ENCODE results near the gene AIMP2. TPM values are rescaled to one million over a fixed set of nuclear protein-coding genes. Genes with fewer than 3 reads are reported as not detected.
"Not testable (repeated sequence)": the region's sequence is repeated elsewhere in the genome, so short reads cannot be mapped to it uniquely, and the experiment has no call there.

The AIMP2 gene
- total and polyA plus RNA-seq, 2 of the 4 experiments (the other 2 are of a cell fraction) = 57.5 to 58.6 TPM

- CTCF ChIA-PET; BruUV-seq (replicated peaks); in situ Hi-C loops (cut with MboI; ENCODE audit: low sequenced_read_pairs); H2BK20ac ChIP-seq (ENCODE audit: low read depth, low read length); intact Hi-C loops (cut with micrococcal nuclease); H2AK9ac ChIP-seq (replicated peaks; ENCODE audit: low read depth, low read length, poor library complexity); H3K23ac ChIP-seq (ENCODE audit: low read depth, low read length); H3K9ac ChIP-seq (ENCODE audit: low read depth, low read length); H3K9me1 ChIP-seq (ENCODE audit: insufficient read depth, low read length); H4K91ac ChIP-seq (ENCODE audit: insufficient read depth, low read depth, low read length); H4K8ac ChIP-seq (ENCODE audit: low read depth in 2 of 2, low read length in 2 of 2); H2BK5ac ChIP-seq (ENCODE audit: low read depth, low read length, poor library complexity, severe bottlenecking); H3K9me3 ChIP-seq (ENCODE audit: control insufficient read depth, insufficient read depth, low read length); H4K5ac ChIP-seq (ENCODE audit: low read depth, low read length); H3K4me1 ChIP-seq (ENCODE audit: control insufficient read depth, insufficient read depth, low read length); H3K4me3 ChIP-seq (ENCODE audit: insufficient read depth, low read depth, low read length); H3K79me1 ChIP-seq (ENCODE audit: low read depth in 1 of 2, low read length in 2 of 2); POLR2A ChIA-PET (ENCODE audit: unreplicated experiment); H3K36me3 ChIP-seq (ENCODE audit: control insufficient read depth, insufficient read depth, low read length); H3K27me3 ChIP-seq (ENCODE audit: control insufficient read depth, insufficient read depth, low read length); ATAC-seq (ENCODE audit: low read depth); H3K18ac ChIP-seq (ENCODE audit: low read depth, low read length); H3K56ac ChIP-seq (ENCODE audit: extremely low read depth, insufficient read depth, low read length); H2BK15ac ChIP-seq (ENCODE audit: low read depth, low read length); H2AK5ac ChIP-seq (ENCODE audit: low read depth, low read length); H3K4ac ChIP-seq (ENCODE audit: low read depth, low read length); H3K4me2 ChIP-seq (ENCODE audit: low read depth, low read length); H2BK120ac ChIP-seq (ENCODE audit: low read depth, low read length); H3K14ac ChIP-seq (replicated peaks; ENCODE audit: low read depth, low read length); H2AFZ ChIP-seq (replicated peaks; ENCODE audit: low read length, poor library complexity); DNase-seq; dilution Hi-C loops (cut with HindIII; ENCODE audit: low sequenced_read_pairs, unreplicated experiment); H4K20me1 ChIP-seq (ENCODE audit: insufficient read depth, low read length); H3K27ac ChIP-seq (ENCODE audit: insufficient read depth, low read length): not testable (repeated sequence)
- no CpG with 5 or more reads among the region's 12 CpGs for WGBS, 2 experiments (ENCODE audit: extremely low coverage in 2 of 2, insufficient read length in 1 of 2)
Observed at GRCh38 chr7:5979680-5980314, 29.3 kb upstream of the AIMP2 start.

- H3K36me3 ChIP-seq (ENCODE audit: control insufficient read depth, insufficient read depth, low read length) = peaks cover 18% of the 10 kb centered on the region
- CTCF ChIA-PET; H3K79me1 ChIP-seq (ENCODE audit: low read depth in 1 of 2, low read length in 2 of 2); H3K4me2 ChIP-seq (ENCODE audit: low read depth, low read length); H4K5ac ChIP-seq (ENCODE audit: low read depth, low read length); H3K14ac ChIP-seq (replicated peaks; ENCODE audit: low read depth, low read length); H2BK120ac ChIP-seq (ENCODE audit: low read depth, low read length); in situ Hi-C loops (cut with MboI; ENCODE audit: low sequenced_read_pairs); DNase-seq; H3K27ac ChIP-seq (ENCODE audit: insufficient read depth, low read length); H3K23ac ChIP-seq (ENCODE audit: low read depth, low read length); dilution Hi-C loops (cut with HindIII; ENCODE audit: low sequenced_read_pairs, unreplicated experiment); H2BK5ac ChIP-seq (ENCODE audit: low read depth, low read length, poor library complexity, severe bottlenecking); H2BK15ac ChIP-seq (ENCODE audit: low read depth, low read length); H2BK20ac ChIP-seq (ENCODE audit: low read depth, low read length); H3K18ac ChIP-seq (ENCODE audit: low read depth, low read length); H3K9me1 ChIP-seq (ENCODE audit: insufficient read depth, low read length); H3K4me3 ChIP-seq (ENCODE audit: insufficient read depth, low read depth, low read length); H3K56ac ChIP-seq (ENCODE audit: extremely low read depth, insufficient read depth, low read length); POLR2A ChIA-PET (ENCODE audit: unreplicated experiment); ATAC-seq (ENCODE audit: low read depth); H3K9ac ChIP-seq (ENCODE audit: low read depth, low read length); BruUV-seq (replicated peaks); H4K8ac ChIP-seq (ENCODE audit: low read depth in 2 of 2, low read length in 2 of 2); H3K9me3 ChIP-seq (ENCODE audit: control insufficient read depth, insufficient read depth, low read length); intact Hi-C loops (cut with micrococcal nuclease); H2AK9ac ChIP-seq (replicated peaks; ENCODE audit: low read depth, low read length, poor library complexity); H3K27me3 ChIP-seq (ENCODE audit: control insufficient read depth, insufficient read depth, low read length); H4K91ac ChIP-seq (ENCODE audit: insufficient read depth, low read depth, low read length); H3K4ac ChIP-seq (ENCODE audit: low read depth, low read length); H4K20me1 ChIP-seq (ENCODE audit: insufficient read depth, low read length); H2AK5ac ChIP-seq (ENCODE audit: low read depth, low read length); H2AFZ ChIP-seq (replicated peaks; ENCODE audit: low read length, poor library complexity); H3K4me1 ChIP-seq (ENCODE audit: control insufficient read depth, insufficient read depth, low read length): not testable (repeated sequence)
- no CpG with 5 or more reads among the region's 15 CpGs for WGBS, 2 experiments (ENCODE audit: extremely low coverage in 2 of 2, insufficient read length in 1 of 2)
Observed at GRCh38 chr7:5987061-5987460, 22.0 kb upstream of the AIMP2 start.
